Gastroesophageal sphincter (tissue), 4 donors: ENCODE results near the gene PSMD14. TPM values are rescaled to one million over a fixed set of nuclear protein-coding genes. Genes with fewer than 3 reads are reported as not detected.

Experiments used
- ATAC-seq: fragments of 150-250 bp; one replicate; pipeline ENCODE4 v1.9.1; 2016; ENCODE audit warnings: mild to moderate bottlenecking, moderate library complexity
- H3K27ac ChIP-seq, 4 donors: fragments of 200-600 bp; sonication (generic) in 3 of 4; 1 replicate in 3 of 4; 2 replicates in 1 of 4; pipeline ENCODE4 v1.5.1; 2016 to 2019
- H3K27me3 ChIP-seq: fragments of 200-600 bp; sonication (generic); one replicate; pipeline ENCODE4 v1.5.1; 2019
- H3K36me3 ChIP-seq, 2 donors: fragments of 200-600 bp; sonication (generic); one replicate each; pipeline ENCODE4 v1.5.1; 2019; ENCODE audit warnings: control low read depth in 1 of 2
- H3K4me1 ChIP-seq, 3 donors: fragments of 200-600 bp; sonication (generic); 1 replicate in 2 of 3; 2 replicates in 1 of 3; pipeline ENCODE4 v1.5.1; 2016 to 2019; ENCODE audit warnings: control low read depth in 2 of 3
- H3K4me3 ChIP-seq, 2 donors: fragments of 200-600 bp; sonication (generic); one replicate each; pipeline ENCODE4 v1.5.1; 2019; ENCODE audit warnings: mild to moderate bottlenecking in 1 of 2, moderate library complexity in 1 of 2
- H3K9me3 ChIP-seq, 3 donors: fragments of 200-600 bp; sonication (generic); one replicate each; pipeline ENCODE4 v1.5.1; 2017 to 2019; ENCODE audit warnings: control low read depth in 2 of 3
- EP300 ChIP-seq: sonication (generic); formaldehyde crosslinking; IDR thresholded peaks from one replicate; pipeline ENCODE4 v1.6.1; 2017; ENCODE audit warnings: antibody characterized with exemption, mild to moderate bottlenecking
- POLR2A ChIP-seq, 2 donors: fragments of 450-650 bp; IDR thresholded peaks; one replicate each; pipeline ENCODE4 v1.6.1; 2017; ENCODE audit warnings: antibody characterized with exemption in 2 of 2, mild to moderate bottlenecking in 2 of 2, moderate library complexity in 1 of 2
- POLR2AphosphoS5 ChIP-seq: sonication (generic); formaldehyde crosslinking; IDR thresholded peaks from one replicate; pipeline ENCODE4 v1.6.1; 2017; ENCODE audit warnings: antibody characterized with exemption
- small RNA-seq, 4 donors: library from RNA; depleted of rRNA; stranded (forward); fragments of <200 nt; gene quantifications; one replicate each; pipeline ENCODE3, GENCODE V24; 2016
- total RNA-seq, 4 donors: library from RNA; depleted of rRNA; stranded (reverse); fragments of >200 nt; gene quantifications; one replicate each; pipeline ENCODE4 v1.1.0, GENCODE V29; 2016
- TF ChIP-seq, protein P1 (sequence below), 4 experiments: fragments of 200-600 bp in 2 of 4; fragments of 450-650 bp in 2 of 4; sonication (generic) in 1 of 4; IDR thresholded peaks; one replicate each; pipeline ENCODE4 v1.5.1; 2017 to 2019; ENCODE audit warnings: antibody characterized with exemption in 4 of 4, mild to moderate bottlenecking in 2 of 4, moderate library complexity in 2 of 4

The PSMD14 gene
- total RNA-seq, 4 donors from 2014 or later: 32.3 to 46.1 (median 35.6) TPM

- no peak overlapping the region for H3K27ac ChIP-seq
- no peak overlapping the region for H3K4me3 ChIP-seq
- H3K36me3 ChIP-seq: no peaks in the 10 kb centered on the region
- no peak for ATAC-seq
- peaks cover 9% of the 10 kb centered on the region for H3K27me3 ChIP-seq
- TF ChIP-seq POLR2A (IDR thresholded peaks at IDR 0.05) (no peak), EP300 (no peak), POLR2AphosphoS5 (no peak)
- TF ChIP-seq, protein P1, sequence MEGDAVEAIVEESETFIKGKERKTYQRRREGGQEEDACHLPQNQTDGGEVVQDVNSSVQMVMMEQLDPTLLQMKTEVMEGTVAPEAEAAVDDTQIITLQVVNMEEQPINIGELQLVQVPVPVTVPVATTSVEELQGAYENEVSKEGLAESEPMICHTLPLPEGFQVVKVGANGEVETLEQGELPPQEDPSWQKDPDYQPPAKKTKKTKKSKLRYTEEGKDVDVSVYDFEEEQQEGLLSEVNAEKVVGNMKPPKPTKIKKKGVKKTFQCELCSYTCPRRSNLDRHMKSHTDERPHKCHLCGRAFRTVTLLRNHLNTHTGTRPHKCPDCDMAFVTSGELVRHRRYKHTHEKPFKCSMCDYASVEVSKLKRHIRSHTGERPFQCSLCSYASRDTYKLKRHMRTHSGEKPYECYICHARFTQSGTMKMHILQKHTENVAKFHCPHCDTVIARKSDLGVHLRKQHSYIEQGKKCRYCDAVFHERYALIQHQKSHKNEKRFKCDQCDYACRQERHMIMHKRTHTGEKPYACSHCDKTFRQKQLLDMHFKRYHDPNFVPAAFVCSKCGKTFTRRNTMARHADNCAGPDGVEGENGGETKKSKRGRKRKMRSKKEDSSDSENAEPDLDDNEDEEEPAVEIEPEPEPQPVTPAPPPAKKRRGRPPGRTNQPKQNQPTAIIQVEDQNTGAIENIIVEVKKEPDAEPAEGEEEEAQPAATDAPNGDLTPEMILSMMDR (IDR thresholded peaks at IDR 0.05): no peak
- H3K9me3 ChIP-seq: no peaks in the 10 kb centered on the region
- no peaks in the 10 kb centered on the region for H3K4me1 ChIP-seq
Measured at GRCh38 chr2:161448431-161448830, 140.2 kb downstream of the PSMD14 start.

Small RNA genes within 50 kb of the gene (small RNA-seq; reads per million reads assigned to genes)
- 0 reads per million in 4 donors for gene RNA5SP108

Other genes with a start within 250 kb of the PSMD14 start
- gene TANK, start 148.0 kb upstream of the PSMD14 start, total RNA-seq: 10 to 100 TPM; 48.3 to 88.2 (median 75.6) TPM
- not detected for gene TBR1, start 107.9 kb downstream of the PSMD14 start, total RNA-seq